GM21529 (cell line): Measurements from ENCODE around the gene SERPINC1.
"Not testable (repeated sequence)": the region's sequence is repeated elsewhere in the genome, so short reads cannot be mapped to it uniquely, and the experiment has no call there.

Experiments used
- ATAC-seq: cut with Tn5 transposase; IDR thresholded peaks from one replicate; pipeline ENCODE4 v1.9.1; 2021; ENCODE audit not compliant: unreplicated experiment

The SERPINC1 gene

GRCh38 chr1:173917149-173917548, at the start of gene SERPINC1:
Gene SERPINC1, minus strand, starts transcription at chr1:173917327. Its CDS starts 68 bp downstream, at chr1:173917259.
- no peak for ATAC-seq

DNA sequence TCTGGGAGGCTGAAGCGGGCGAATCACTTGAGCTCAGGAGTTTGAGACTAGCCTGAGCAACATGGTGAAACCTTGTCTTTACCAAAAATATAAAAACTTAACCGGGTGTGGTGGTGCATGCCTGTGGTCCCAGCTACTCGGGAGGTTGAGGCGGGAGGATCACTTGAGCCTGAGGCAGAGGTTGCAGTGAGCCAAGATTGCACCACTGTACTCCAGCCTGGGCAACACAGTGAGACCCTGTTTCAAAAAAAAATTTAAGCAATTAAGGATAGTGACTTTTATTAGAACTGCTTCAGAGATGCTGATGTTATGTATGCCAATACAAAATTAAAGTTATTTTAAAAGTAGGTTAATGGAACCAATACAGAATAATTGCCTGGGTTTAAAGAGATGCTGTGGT, 48.8 kb upstream of the SERPINC1 start:
- ATAC-seq = not testable (repeated sequence)

GRCh38 chr1:173963477-173963876, 46.4 kb upstream of the SERPINC1 start:
- ATAC-seq = no peak

DNA sequence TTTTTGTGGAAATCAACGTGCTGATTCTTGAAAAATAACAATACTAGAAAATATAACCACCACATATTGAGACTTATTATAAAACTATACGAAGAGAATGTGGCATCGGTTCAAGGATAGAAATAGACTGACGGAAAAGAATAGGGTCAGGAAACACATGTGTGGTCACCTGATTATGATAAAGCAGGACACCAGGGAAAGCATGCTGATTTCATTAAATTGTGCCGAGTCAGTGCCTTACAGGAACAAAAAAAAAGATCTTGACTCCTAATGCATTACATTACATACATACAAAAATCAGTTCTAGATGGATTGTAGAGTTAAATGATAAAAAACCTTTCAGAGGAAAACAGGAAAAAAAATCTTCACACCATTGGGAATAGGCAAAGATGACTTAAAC, 43.5 kb upstream of the SERPINC1 start:
- no peak for ATAC-seq

DNA sequence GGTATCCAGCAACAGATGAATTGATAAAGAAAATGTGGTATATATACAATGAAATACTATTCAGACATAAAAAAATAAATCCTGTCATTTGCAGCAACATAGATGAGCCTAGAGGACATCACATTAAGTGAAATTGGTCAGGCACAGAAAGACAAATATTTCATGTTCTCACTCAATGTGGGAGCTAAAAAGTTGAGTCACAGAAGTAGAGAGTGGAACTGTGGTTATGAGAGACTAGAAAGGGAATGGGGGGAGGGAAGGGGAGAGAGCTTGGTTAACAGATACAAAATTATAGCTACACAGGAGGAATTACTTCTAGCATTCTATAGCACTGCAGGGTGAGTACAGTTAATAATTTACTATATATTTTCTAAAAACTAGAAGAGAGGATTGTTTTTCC, 37.1 kb upstream of the SERPINC1 start:
- no peak for ATAC-seq

DNA sequence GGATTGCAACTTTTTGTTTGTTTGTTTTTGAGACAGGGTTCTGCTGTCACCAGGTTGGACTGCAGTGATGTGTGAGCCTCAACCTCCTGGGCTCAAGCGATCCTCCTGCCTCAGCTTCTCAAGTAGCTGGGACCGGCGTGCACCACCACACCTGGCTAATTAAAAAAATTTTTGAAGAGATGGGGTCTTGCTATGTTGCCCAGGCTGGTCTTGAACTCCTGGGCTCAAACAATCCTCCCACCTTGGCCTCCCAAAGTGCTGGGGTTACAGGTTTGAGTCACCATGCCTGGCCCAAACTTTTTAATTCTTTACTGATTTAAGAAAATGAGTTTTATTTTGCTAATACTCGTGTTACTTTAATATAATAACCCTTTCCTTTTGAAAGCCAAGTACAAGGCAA, 31.5 kb upstream of the SERPINC1 start:
- ATAC-seq = no peak

- no peak for ATAC-seq
Observed at GRCh38 chr1:173946380-173946921, 29.3 kb upstream of the SERPINC1 start.

DNA sequence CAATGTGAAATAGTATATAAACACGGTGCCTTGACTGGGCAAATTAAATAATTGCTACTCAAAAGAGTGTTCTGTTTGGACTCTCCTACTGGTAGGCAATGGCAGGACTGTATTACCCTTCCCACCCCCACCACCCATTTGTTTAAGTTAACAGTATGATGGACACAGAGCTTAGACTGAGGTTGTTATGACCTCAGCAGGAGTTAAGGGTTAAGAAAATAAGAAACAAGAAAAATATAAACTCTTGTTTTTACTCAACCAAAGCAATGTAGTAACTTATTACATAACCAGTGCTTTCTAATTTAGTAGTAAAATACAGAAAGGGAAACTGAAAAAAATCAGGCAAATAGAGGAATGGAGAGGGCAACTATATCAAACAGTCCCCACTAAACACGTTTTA, 19.9 kb upstream of the SERPINC1 start:
- ATAC-seq = peak; percentile 51

DNA sequence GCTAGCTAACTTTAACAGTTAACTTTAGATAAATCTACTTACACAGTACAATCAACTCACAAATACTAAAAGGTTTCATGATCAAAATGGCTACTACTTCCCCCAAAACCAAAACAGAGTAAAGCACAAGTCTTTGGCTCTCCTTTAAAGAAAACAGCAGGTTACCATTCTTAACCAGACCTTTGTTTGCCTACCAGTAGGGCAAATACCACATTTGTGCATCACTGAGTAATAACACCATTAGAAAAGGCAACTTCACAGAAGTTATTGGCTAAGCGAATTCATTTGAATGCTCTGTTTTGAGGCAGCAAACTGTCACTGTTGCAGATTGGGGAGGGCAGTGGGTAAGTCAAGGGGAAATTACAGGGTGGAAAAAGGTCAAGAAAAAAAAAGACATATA, 17.3 kb upstream of the SERPINC1 start:
- ATAC-seq = no peak

GRCh38 chr1:173930541-173930940, 13.4 kb upstream of the SERPINC1 start:
- not testable (repeated sequence) for ATAC-seq

DNA sequence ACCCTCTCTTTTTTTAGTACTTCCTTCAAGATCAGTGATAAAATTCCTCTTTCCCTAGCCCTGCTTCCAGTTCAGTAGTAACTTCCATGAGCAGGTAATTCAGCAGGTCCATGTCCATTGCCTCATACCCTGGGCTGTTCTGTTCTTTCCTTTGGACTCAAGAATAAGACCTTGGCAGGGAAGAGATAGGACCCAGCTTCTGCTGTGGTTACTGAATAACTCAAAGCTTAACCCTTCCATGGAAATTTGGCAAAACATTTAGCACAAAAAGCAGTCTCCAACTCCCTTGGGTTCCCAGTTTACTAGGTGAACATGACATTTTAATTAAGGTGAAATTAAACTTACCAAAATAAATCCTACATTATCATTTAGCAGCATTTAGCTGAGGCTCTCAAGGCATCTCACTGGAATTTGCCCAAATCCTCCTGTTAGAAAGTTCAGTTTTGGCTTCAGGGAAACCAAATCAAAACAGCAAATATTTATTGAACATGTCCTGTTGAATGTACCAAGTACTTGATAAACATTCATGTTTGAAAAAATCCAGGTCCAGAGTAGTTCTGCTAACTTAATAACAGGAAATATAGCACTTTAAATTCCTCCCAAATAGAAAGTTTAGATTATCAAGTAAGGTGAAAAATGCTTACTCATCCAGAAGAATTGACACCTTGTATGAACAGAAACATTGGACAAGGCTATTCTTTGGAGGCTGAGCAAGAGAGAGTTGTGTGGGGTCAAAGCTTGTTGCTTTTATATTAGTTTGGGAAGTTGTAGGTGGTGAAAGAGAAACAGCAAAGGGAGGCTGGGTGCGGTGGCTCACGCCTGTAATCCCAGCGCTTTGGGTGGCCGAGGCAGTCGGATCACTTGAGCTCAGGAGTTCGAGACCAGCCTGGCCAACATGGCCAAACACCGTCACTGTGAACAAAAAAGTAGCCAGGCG, 8.4 kb upstream of the SERPINC1 start:
- ATAC-seq = no peak

GRCh38 chr1:173920861-173921260, 3.7 kb upstream of the SERPINC1 start:
- ATAC-seq = no peak

- ATAC-seq = no peak
Observed at GRCh38 chr1:173917635-173918493, 737 bp upstream of the SERPINC1 start.

DNA sequence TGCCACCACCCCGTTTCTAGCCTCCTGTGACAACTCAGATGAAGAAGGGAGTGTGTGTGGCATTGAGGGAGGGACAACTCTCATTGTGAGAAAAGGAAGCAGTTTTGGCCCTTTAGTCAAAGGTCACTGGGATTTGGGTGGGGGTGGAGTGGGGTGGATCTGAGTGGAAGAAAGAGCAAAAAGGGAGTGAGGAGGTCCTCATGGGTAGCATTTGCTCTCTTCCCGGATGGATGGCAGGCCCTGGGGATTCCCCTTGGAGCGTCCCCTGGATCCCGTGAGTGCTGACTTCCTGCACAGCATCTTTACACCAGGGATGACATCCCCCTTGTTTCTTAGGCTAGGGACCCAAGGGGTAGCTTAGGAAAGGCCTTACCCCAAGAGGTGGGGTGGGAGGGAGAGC, 460 bp downstream of the SERPINC1 start:
- no peak for ATAC-seq

DNA sequence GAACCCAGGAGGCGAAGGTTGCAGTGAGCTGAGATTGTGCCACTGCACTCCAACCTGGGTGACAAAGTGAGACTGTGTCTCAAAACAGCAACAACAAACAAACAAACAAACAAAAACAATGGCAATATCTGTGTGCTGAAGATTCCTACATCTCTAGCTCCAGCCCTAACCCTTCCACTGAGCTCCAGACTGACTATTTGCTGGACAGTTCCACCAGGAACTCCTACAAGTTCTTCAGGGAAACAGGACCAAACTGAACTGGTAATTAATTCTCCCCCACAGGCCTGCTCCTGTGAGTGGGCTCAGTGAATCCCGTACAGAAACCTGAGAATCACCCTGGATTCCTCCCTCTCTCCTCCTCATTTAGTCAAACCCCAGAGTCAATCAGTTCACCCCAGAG, 1.5 kb downstream of the SERPINC1 start:
- no peak for ATAC-seq

GRCh38 chr1:173914366-173914871, 2.7 kb downstream of the SERPINC1 start:
- ATAC-seq = no peak

DNA sequence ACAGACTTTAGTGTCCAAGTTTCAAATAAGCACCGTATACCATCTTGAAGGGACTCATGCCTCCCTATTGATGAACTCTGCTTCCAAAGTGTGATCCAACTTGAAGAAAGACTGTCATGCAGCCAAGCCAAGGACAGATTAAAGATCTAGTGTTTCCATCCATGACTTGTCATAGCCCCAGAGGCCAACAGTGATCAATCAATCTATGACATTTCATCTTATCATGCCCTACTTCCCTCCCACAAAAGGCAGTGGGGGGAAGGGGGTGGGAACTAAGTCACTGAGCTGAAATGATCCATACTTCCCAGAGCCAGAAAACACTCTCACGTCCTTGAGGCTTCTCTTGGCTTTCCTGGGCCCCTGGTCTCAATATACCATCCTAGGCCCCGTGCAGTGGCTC, 4.0 kb downstream of the SERPINC1 start:
- ATAC-seq = no peak

DNA sequence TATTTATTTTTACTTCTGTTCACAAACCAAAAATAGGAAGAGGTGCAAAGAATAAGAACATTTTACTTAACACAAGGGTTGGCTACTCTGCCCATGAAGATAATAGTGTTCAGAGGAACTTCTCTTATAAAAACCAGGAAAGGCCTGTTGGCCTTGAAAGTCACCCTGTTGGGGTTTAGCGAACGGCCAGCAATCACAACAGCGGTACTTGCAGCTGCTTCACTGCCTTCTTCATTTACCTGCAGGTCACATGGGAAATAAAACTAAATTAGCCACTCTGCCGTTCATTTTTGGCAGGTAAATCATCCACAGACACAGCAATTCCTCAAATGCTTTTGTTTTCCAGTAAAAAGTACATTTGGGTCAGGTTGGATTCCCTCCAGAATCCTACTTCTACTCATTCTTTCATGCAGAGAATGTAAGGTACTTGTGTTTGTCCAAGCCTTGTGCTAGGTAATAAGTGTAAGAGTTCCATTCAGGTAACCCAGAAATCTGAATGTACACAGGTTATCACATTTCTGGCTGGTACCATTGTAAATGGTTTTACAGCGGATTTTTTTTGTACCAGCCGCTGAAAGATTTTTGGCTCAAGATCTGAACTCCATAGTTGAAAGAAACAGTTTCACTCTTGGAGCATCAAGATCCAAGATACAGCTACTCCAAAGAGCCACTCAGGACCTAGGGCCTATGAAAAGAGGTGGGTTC, 13.1 kb downstream of the SERPINC1 start:
- no peak for ATAC-seq

- ATAC-seq = no peak
Observed at GRCh38 chr1:173900992-173901391, 16.1 kb downstream of the SERPINC1 start.

GRCh38 chr1:173900427-173900826, 16.7 kb downstream of the SERPINC1 start:
- ATAC-seq = no peak

DNA sequence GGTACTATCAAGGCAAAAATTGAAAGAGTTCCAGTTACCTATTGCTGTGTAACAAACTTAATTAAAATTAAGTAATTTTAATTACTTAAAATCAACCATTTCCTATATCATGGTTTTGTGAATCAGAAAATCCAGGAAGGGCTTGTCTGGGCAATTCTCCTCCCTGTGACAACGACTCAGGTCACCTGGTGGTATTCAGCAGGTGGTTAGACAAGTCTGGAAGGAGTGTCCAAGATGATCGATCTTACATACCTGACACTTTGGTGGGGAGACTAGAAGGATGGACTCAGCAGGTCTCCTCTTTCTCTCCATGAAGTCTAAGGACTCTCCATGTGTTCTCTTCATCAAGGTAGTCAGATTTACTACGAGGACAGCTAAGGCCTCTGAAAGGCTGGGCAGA, 22.9 kb downstream of the SERPINC1 start:
- no peak for ATAC-seq
